Adrenal gland (tissue), 12 donors: ENCODE results near the gene DOP1A. TPM values are rescaled to one million over a fixed set of nuclear protein-coding genes. Genes with fewer than 3 reads are reported as not detected.
A peak's percentile ranks its signal among the peaks of the same experiment; 100 is the strongest.

Experiments used
- DNase-seq, 7 donors: peaks; one replicate each; pipeline ENCODE4 v3.0.0-alpha.2; 2019 to 2020
- H3K27ac ChIP-seq, 5 donors: fragments of 200-600 bp; sonication (generic) in 4 of 5; 1 replicate in 3 of 5; 2 replicates in 2 of 5; pipeline versions ENCODE4 v1.5.1 to v1.8.0; 2016 to 2020; ENCODE audit warnings: mild to moderate bottlenecking in 1 of 5
- H3K27me3 ChIP-seq: fragments of 200-600 bp; 2 replicates; pipeline ENCODE4 v1.8.0; 2021
- H3K36me3 ChIP-seq, 2 donors: fragments of 200-600 bp; replicated peaks in 1 of 2; 1 replicate in 1 of 2; 2 replicates in 1 of 2; pipeline versions ENCODE4 v1.5.1 to v1.8.0; 2018 to 2022
- H3K4me1 ChIP-seq, 2 donors: fragments of 200-600 bp; replicated peaks in 1 of 2; 1 replicate in 1 of 2; 2 replicates in 1 of 2; pipeline versions ENCODE4 v1.5.1 to v1.8.0; 2018 to 2021
- H3K4me3 ChIP-seq, 4 donors: fragments of 200-600 bp; sonication (generic) in 3 of 4; one replicate each; pipeline ENCODE4 v1.5.1; 2016 to 2018
- H3K9me3 ChIP-seq, 3 donors: fragments of 200-600 bp; sonication (generic) in 1 of 3; replicated peaks in 1 of 3; 1 replicate in 2 of 3; 2 replicates in 1 of 3; pipeline versions ENCODE4 v1.5.1 to v1.8.0; 2016 to 2021
- POLR2A ChIP-seq, 2 donors: fragments of 450-650 bp; IDR thresholded peaks; one replicate each; pipeline ENCODE4 v1.6.1; 2017; ENCODE audit warnings: antibody characterized with exemption in 2 of 2, mild to moderate bottlenecking in 2 of 2, moderate library complexity in 1 of 2
- WGBS, 4 donors: extraction: QIAGEN DNeasy Blood & Tissue Kit in 2 of 4; methylation state at CpG; one replicate each; pipeline versions ENCODE4 v1.1.5 to v1.1.7; 2013 to 2017; 5-methylcytosine and 5-hydroxymethylcytosine counted together
- intact Hi-C, 2 donors: fragments of 100-400 bp; cut with DNase I; formaldehyde crosslinking; loops; one replicate each; pipeline versions ENCODE4 v1.14.1 to v1.15.0; 2022 to 2023
- polyA plus RNA-seq, 3 donors: library from polyadenylated mRNA; stranded (reverse); fragments of 200-250 nt in 2 of 3; fragments of 350-450 nt in 1 of 3; fragmentation: Illumina TruSeq in 1 of 3; extraction: RNeasy Lipid Tissue Mini Kit (QIAGEN cat#74804) in 1 of 3; gene quantifications; one replicate each; pipeline ENCODE4 v1.2.3, GENCODE V29; 2013 to 2014
- total RNA-seq, 9 donors: library from RNA; depleted of rRNA in 4 of 9; stranded (reverse); fragments of >200 nt in 4 of 9; fragments of 120-200 nt in 1 of 9; fragmentation: NEBNext Ultra II Directional in 1 of 9; extraction: Animal tissue kit (Norgen Biotek cat#: 25700) in 1 of 9; gene quantifications; one replicate each; pipeline versions ENCODE4 v1.1.0 to v1.2.4, GENCODE V29; 2013 to 2023
- TF ChIP-seq, protein P1 (sequence below), 6 experiments: fragments of 450-650 bp in 4 of 6; fragments of 200-600 bp in 2 of 6; sonication (generic) in 1 of 6; IDR thresholded peaks; 1 replicate in 5 of 6; 2 replicates in 1 of 6; pipeline versions ENCODE4 v1.5.1 to v1.8.0; 2016 to 2021; ENCODE audit warnings: antibody characterized with exemption in 6 of 6, mild to moderate bottlenecking in 2 of 6, moderate library complexity in 1 of 6
- donor health status: healthy with polysubstance abuse.
- donor health status: Bipolar disorder and iron deficiency.
- donor health status: DM: yes; HTN: yes; CAD: no.
- donor health status: DM: no; HTN: no; CAD: no.
- donor health status: DM: no; HTN: no; CAD: no.
- donor health status: DM: yes; HTN: yes; CAD: no.

The DOP1A gene
- total and polyA plus RNA-seq, 12 donors = 11.3 to 33.6 (median 17.8) TPM

DNA sequence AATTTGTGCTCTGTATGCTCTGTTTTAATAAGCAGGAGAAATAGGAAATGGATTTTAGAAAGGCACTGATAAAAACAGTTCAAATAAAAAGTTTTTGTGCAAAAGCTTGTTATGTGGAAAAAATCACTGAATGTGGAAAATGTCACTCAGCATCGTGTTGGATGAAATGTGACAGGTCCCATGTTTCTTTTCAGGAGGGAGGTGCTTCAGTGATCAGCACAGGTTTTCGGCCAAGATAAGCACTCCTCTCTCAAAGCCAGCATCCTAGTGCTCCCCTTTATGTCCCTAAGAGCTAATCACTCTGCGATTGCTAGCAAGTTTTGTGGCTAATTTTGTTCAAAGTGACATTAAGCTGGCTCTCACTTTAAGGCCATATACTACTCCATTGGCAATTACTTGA, 13.8 kb upstream of the DOP1A start:
- 85 to 90% (median 88%) methylated on average over 3 of the region's 3 CpGs for WGBS, 4 donors
- Histone ChIP-seq H3K27me3 (no peaks in the 10 kb centered on the region), H3K36me3 (peaks cover 0 to 4% of the 10 kb centered on the region in 2 donors), H3K27ac (no peak overlapping the region), H3K4me3 (no peak overlapping the region), H3K4me1 (no peaks in the 10 kb centered on the region), H3K9me3 (no peaks in the 10 kb centered on the region)
- no peak for DNase-seq
- no peak for TF ChIP-seq POLR2A (IDR thresholded peaks at IDR 0.05)
- TF ChIP-seq, protein P1, sequence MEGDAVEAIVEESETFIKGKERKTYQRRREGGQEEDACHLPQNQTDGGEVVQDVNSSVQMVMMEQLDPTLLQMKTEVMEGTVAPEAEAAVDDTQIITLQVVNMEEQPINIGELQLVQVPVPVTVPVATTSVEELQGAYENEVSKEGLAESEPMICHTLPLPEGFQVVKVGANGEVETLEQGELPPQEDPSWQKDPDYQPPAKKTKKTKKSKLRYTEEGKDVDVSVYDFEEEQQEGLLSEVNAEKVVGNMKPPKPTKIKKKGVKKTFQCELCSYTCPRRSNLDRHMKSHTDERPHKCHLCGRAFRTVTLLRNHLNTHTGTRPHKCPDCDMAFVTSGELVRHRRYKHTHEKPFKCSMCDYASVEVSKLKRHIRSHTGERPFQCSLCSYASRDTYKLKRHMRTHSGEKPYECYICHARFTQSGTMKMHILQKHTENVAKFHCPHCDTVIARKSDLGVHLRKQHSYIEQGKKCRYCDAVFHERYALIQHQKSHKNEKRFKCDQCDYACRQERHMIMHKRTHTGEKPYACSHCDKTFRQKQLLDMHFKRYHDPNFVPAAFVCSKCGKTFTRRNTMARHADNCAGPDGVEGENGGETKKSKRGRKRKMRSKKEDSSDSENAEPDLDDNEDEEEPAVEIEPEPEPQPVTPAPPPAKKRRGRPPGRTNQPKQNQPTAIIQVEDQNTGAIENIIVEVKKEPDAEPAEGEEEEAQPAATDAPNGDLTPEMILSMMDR (IDR thresholded peaks at IDR 0.05) = no peak
- intact Hi-C loops = loop anchor here in 1 of 2 donors (10.0 kb wide), 1 partner anchor 789 kb away; no protein-coding TSS in a partner anchor

DNA sequence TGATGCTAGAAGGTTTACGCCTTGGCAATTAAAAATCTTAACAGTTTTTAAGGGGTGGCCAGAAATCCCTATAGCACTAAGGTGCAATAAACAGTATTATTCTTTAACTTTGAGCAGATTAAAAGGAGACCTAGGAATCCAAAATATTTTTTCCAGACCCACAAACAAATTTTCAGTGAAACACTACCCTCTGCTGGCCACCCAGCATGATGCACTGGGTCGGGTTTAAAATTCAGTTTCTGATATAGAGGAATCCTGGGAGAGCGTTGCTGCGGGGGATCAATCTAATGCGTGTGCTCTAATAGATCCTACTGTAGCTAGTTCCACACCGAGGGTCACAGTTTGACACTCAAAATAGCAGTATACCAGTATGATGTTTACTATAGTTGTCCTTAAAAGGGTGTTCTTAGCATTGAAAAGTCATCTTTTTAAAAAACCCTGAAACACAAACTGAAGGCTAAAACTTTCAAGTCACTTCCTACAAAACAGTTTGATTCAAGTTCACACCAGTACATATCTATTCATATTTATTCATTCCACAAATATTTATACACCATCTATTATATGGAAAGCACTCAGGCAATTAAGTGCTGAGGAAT, 12.0 kb upstream of the DOP1A start:
- no peak for TF ChIP-seq POLR2A (IDR thresholded peaks at IDR 0.05)
- TF ChIP-seq, protein P1 (IDR thresholded peaks at IDR 0.05) = peak; percentile 73 to 89 (median 80)
- H3K9me3 ChIP-seq = no peaks in the 10 kb centered on the region
- H3K4me3 ChIP-seq = no peak overlapping the region
- no peak overlapping the region for H3K27ac ChIP-seq
- no peaks in the 10 kb centered on the region for H3K27me3 ChIP-seq
- DNase-seq = peak in 6 of 7 donors; percentile 35 to 76 (median 48)
- intact Hi-C loops = loop anchor here (5.0 to 10.0 kb wide), 2 partner anchors 788 to 791 kb away; no protein-coding TSS in a partner anchor
- peaks cover 0 to 4% of the 10 kb centered on the region in 2 donors for H3K36me3 ChIP-seq
- no peaks in the 10 kb centered on the region for H3K4me1 ChIP-seq
- 18 to 29% (median 24%) methylated on average over 6 of the region's 6 CpGs for WGBS, 4 donors

DNA sequence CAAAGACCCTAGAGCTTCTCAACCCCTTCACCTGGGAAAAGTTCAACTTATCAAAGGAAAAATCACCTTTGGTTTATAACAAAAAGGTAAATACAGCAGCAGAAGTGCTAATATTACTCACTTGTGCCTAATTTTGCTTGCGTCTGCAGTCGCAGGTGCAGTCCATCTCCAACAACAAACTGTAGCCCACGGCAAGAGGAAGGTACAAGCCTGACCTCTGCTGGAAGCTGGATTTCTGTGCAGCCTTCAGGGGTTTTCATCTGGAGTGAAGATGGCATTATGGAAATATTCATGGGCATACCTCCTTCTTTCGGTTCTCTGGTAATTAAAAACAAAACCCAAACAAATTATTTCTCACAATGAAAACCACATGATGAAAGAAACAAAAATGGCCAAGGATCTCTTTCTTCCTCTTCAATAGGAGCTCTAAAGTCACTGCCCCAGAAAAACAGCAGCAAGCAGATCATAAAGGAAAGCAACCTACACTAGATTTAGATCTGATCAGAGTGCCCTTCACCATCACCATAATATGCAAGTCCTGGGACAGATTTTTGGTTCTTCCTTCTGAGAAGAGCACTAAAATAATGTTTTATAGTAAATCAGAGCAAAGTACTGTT, 9.7 kb upstream of the DOP1A start:
- Histone ChIP-seq H3K4me1 (no peaks in the 10 kb centered on the region), H3K27ac (no peak overlapping the region), H3K36me3 (peaks cover 0 to 4% of the 10 kb centered on the region in 2 donors), H3K4me3 (no peak overlapping the region), H3K27me3 (no peaks in the 10 kb centered on the region), H3K9me3 (no peaks in the 10 kb centered on the region)
- DNase-seq = peak; percentile 22 to 75 (median 34)
- intact Hi-C loops = loop anchor here (5.0 to 10.0 kb wide), 2 partner anchors 791 to 793 kb away; no protein-coding TSS in a partner anchor
- TF ChIP-seq, protein P1 (IDR thresholded peaks at IDR 0.05) = peak; percentile 36 to 64 (median 56)
- TF ChIP-seq POLR2A (IDR thresholded peaks at IDR 0.05) = no peak
- 27 to 45% (median 41%) methylated on average over 4 of the region's 4 CpGs for WGBS, 4 donors

DNA sequence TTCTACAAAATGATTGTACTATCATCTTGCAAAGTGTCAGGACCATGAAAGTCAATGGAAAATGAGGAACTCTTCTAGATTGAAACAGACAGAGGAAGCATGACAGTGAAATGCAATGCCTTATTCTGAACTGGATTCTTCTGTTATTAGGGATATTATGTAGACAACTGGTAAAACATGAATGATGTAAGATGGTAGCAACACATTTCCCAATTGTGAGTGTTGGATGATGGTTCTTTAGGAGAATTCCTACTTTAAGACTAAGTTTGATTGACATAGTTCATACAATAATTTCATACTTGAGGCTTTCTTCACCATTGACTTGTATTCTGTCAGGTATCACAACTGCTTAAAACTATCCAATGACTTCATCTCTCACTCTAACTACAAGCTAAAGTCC, 6.3 kb upstream of the DOP1A start:
- peaks cover 0 to 4% of the 10 kb centered on the region in 2 donors for H3K36me3 ChIP-seq
- peaks cover 0 to 8% of the 10 kb centered on the region in 2 donors for H3K4me1 ChIP-seq
- no peak overlapping the region for H3K27ac ChIP-seq
- no peaks in the 10 kb centered on the region for H3K27me3 ChIP-seq
- H3K9me3 ChIP-seq = no peaks in the 10 kb centered on the region
- no peak overlapping the region for H3K4me3 ChIP-seq
- intact Hi-C loops = loop anchor here (10.0 kb wide), 2 partner anchors 154 to 454 kb away; partner anchors contain the start of gene PRSS35 (in 1 of the 2)
- no peak for DNase-seq
- no peak for TF ChIP-seq POLR2A (IDR thresholded peaks at IDR 0.05)
- TF ChIP-seq, protein P1 (IDR thresholded peaks at IDR 0.05) = no peak
